Body of pancreas (tissue), 4 donors: Measurements from ENCODE around the gene EPS8. TPM values are rescaled to one million over a fixed set of nuclear protein-coding genes. Genes with fewer than 3 reads are reported as not detected.

Experiments
- ATAC-seq: fragments of 150-250 bp; one replicate; pipeline ENCODE4 v1.9.1; 2016
- DNase-seq, 4 donors: peaks; one replicate each; pipeline ENCODE4 v3.0.0-alpha.2; 2019
- H3K27ac ChIP-seq, 4 donors: fragments of 200-600 bp; sonication (generic); 1 replicate in 3 of 4; 2 replicates in 1 of 4; pipeline versions ENCODE4 v1.5.1 to v1.6.1; 2016 to 2019; ENCODE audit warnings: mild to moderate bottlenecking in 1 of 4, mixed read lengths in 1 of 4, moderate library complexity in 1 of 4
- H3K27me3 ChIP-seq, 2 donors: fragments of 200-600 bp; sonication (generic); one replicate each; pipeline ENCODE4 v1.6.0; 2016; ENCODE audit warnings: mild to moderate bottlenecking in 1 of 2
- H3K36me3 ChIP-seq, 2 donors: fragments of 200-600 bp; sonication (generic); replicated peaks in 1 of 2; 2 replicates each; pipeline ENCODE4 v1.5.1; 2016; ENCODE audit warnings: low read depth in 2 of 2; ENCODE audit not compliant: insufficient read depth in 1 of 2
- H3K4me1 ChIP-seq: fragments of 200-600 bp; sonication (generic); one replicate; pipeline ENCODE4 v1.6.0; 2016
- H3K4me3 ChIP-seq, 2 donors: fragments of 200-600 bp; sonication (generic); 1 replicate in 1 of 2; 2 replicates in 1 of 2; pipeline ENCODE4 v1.5.1; 2016 to 2019
- H3K9me3 ChIP-seq, 3 donors: fragments of 200-600 bp; sonication (generic); 1 replicate in 2 of 3; 2 replicates in 1 of 3; pipeline ENCODE4 v1.5.1; 2016
- CTCF ChIP-seq, 7 experiments: fragments of 450-650 bp in 4 of 7; fragments of 200-600 bp in 3 of 7; sonication (generic) in 3 of 7; IDR thresholded peaks; one replicate each; pipeline ENCODE4 v1.5.1; 2016 to 2019; ENCODE audit warnings: antibody characterized with exemption in 7 of 7
- POLR2A ChIP-seq, 3 donors: fragments of 450-650 bp; IDR thresholded peaks; one replicate each; pipeline ENCODE4 v1.6.1; 2016; ENCODE audit warnings: antibody characterized with exemption in 3 of 3, mild to moderate bottlenecking in 2 of 3
- WGBS, 2 donors: methylation state at CpG; one replicate each; pipeline ENCODE4 v1.1.5; 2017; 5-methylcytosine and 5-hydroxymethylcytosine counted together
- intact Hi-C: fragments of 100-400 bp; cut with DNase I; formaldehyde crosslinking; loops from one replicate; pipeline ENCODE4 v1.15.1; 2023
- total RNA-seq, 2 donors: library from RNA; depleted of rRNA; stranded (reverse); fragments of >200 nt; gene quantifications; one replicate each; pipeline ENCODE4 v1.1.0, GENCODE V29; 2016

Gene EPS8
- total RNA-seq, 2 donors from 2014 or later = 31.6 to 41.2 TPM

GRCh38 chr12:15710860-15711510 lies 78.2 kb downstream of the EPS8 start:
- WGBS, 2 donors = 87 to 88% methylated on average over 4 of the region's 4 CpGs
- DNase-seq (no peak), ATAC-seq (no peak)
- no peak overlapping the region for H3K27ac ChIP-seq
- TF ChIP-seq POLR2A (IDR thresholded peaks at IDR 0.05) (no peak), CTCF (IDR thresholded peaks at IDR 0.05) (no peak)
- intact Hi-C loops = no loop called here
- H3K27me3 ChIP-seq = no peaks in the 10 kb centered on the region
- H3K4me3 ChIP-seq = no peak overlapping the region
- peaks cover 33% of the 10 kb centered on the region for H3K4me1 ChIP-seq
- no peaks in the 10 kb centered on the region for H3K36me3 ChIP-seq
- H3K9me3 ChIP-seq = no peaks in the 10 kb centered on the region

GRCh38 chr12:15709551-15709950 lies 79.6 kb downstream of the EPS8 start:
- Histone ChIP-seq H3K9me3 (no peaks in the 10 kb centered on the region), H3K36me3 (no peaks in the 10 kb centered on the region), H3K4me1 (peaks cover 38% of the 10 kb centered on the region), H3K27ac (no peak overlapping the region), H3K4me3 (no peak overlapping the region), H3K27me3 (no peaks in the 10 kb centered on the region)
- 93 to 96% methylated on average over 6 of the region's 6 CpGs for WGBS, 2 donors
- intact Hi-C loops = no loop called here
- TF ChIP-seq CTCF (IDR thresholded peaks at IDR 0.05) (no peak), POLR2A (IDR thresholded peaks at IDR 0.05) (no peak)
- ATAC-seq (no peak), DNase-seq (no peak)

- no peak overlapping the region for H3K4me3 ChIP-seq
- no peak overlapping the region for H3K27ac ChIP-seq
- H3K27me3 ChIP-seq = no peaks in the 10 kb centered on the region
- ATAC-seq = no peak
- no peaks in the 10 kb centered on the region for H3K9me3 ChIP-seq
- intact Hi-C loops = no loop called here
- whole genome bisulfite sequencing, 2 donors = 89 to 95% methylated on average over 2 of the region's 2 CpGs
- no peaks in the 10 kb centered on the region for H3K36me3 ChIP-seq
- no peak for DNase-seq
- peaks cover 37% of the 10 kb centered on the region for H3K4me1 ChIP-seq
- no peak for TF ChIP-seq CTCF (IDR thresholded peaks at IDR 0.05)
- TF ChIP-seq POLR2A (IDR thresholded peaks at IDR 0.05) = no peak
Measured at GRCh38 chr12:15708396-15709076, 80.7 kb downstream of the EPS8 start.

GRCh38 chr12:15707516-15708199 lies 81.5 kb downstream of the EPS8 start:
- H3K4me3 ChIP-seq = no peak overlapping the region
- TF ChIP-seq POLR2A (IDR thresholded peaks at IDR 0.05) (no peak), CTCF (IDR thresholded peaks at IDR 0.05) (no peak)
- no peaks in the 10 kb centered on the region for H3K36me3 ChIP-seq
- 60 to 64% methylated on average over 6 of the region's 6 CpGs for WGBS, 2 donors
- intact Hi-C loops = no loop called here
- no peak overlapping the region for H3K27ac ChIP-seq
- H3K9me3 ChIP-seq = no peaks in the 10 kb centered on the region
- no peaks in the 10 kb centered on the region for H3K27me3 ChIP-seq
- H3K4me1 ChIP-seq = peaks cover 29% of the 10 kb centered on the region
- ATAC-seq (no peak), DNase-seq (no peak)
